NCI-H526 (cell line): ENCODE measurements around the gene NCOA5.

Source experiments
- DNase-seq, 2 experiments: peaks; one replicate each; lab custom pipeline; 2025; lab: John Stamatoyannopoulos, UW

NCOA5 gene

GRCh38 chr20:46040902-46041535, 48.7 kb downstream of the NCOA5 start:
- no peak for DNase-seq

GRCh38 chr20:46037036-46037435, 52.7 kb downstream of the NCOA5 start:
- DNase-seq = no peak

GRCh38 chr20:46036370-46036769, 53.4 kb downstream of the NCOA5 start:
- no peak for DNase-seq

GRCh38 chr20:46035713-46036112, 54.0 kb downstream of the NCOA5 start:
- no peak for DNase-seq

GRCh38 chr20:46035253-46035652, 54.5 kb downstream of the NCOA5 start:
- no peak for DNase-seq

- no peak for DNase-seq
Observed at GRCh38 chr20:46034039-46034438, 55.7 kb downstream of the NCOA5 start.

- DNase-seq = peak; percentile 50 to 88
Observed at GRCh38 chr20:46031701-46032254, 58.0 kb downstream of the NCOA5 start.

GRCh38 chr20:46031014-46031569, 58.7 kb downstream of the NCOA5 start:
- no peak for DNase-seq

- DNase-seq = no peak
Observed at GRCh38 chr20:46030284-46031013, 59.3 kb downstream of the NCOA5 start.

GRCh38 chr20:46028772-46029371, 60.9 kb downstream of the NCOA5 start, which contains the start of gene SLC12A5:
Gene SLC12A5, plus strand, starts transcription at chr20:46029215. Its CDS starts 130 bp downstream, at chr20:46029345.
- peak in 1 of 2 experiments; percentile 36 for DNase-seq

- DNase-seq = no peak
Observed at GRCh38 chr20:46028110-46028509, 61.7 kb downstream of the NCOA5 start.

- no peak for DNase-seq
Observed at GRCh38 chr20:46027245-46027853, 62.4 kb downstream of the NCOA5 start.

- no peak for DNase-seq
Observed at GRCh38 chr20:46025376-46025783, 64.4 kb downstream of the NCOA5 start.

- no peak for DNase-seq
Observed at GRCh38 chr20:46023999-46024398, 65.8 kb downstream of the NCOA5 start.

GRCh38 chr20:46023148-46023484, 66.6 kb downstream of the NCOA5 start:
- DNase-seq = no peak

GRCh38 chr20:46022411-46023147, 67.2 kb downstream of the NCOA5 start:
- peak; percentile 34 to 85 for DNase-seq

GRCh38 chr20:46021361-46022359, 68.1 kb downstream of the NCOA5 start:
- DNase-seq = peak; percentile 77 to 96

GRCh38 chr20:46020555-46020954, 69.2 kb downstream of the NCOA5 start:
- no peak for DNase-seq

- DNase-seq = no peak
Observed at GRCh38 chr20:46018611-46019010, 71.2 kb downstream of the NCOA5 start.

- DNase-seq = no peak
Observed at GRCh38 chr20:46018112-46018511, 71.7 kb downstream of the NCOA5 start.
